Large intestine (tissue), 3 donors: ENCODE data around the gene SLC16A6. TPM values are rescaled to one million over a fixed set of nuclear protein-coding genes. Genes with fewer than 3 reads are reported as not detected.

Experiments
- DNase-seq, 2 donors: peaks; one replicate each; pipeline versions ENCODE4 v3.0.0 to v3.0.0-alpha.2; 2013
- H3K27ac ChIP-seq: one replicate; pipeline ENCODE4 v1.5.1; 2013; ENCODE audit warnings: low read length
- H3K27me3 ChIP-seq: 2 replicates; pipeline ENCODE4 v1.6.1; 2013; ENCODE audit warnings: low read length; ENCODE audit not compliant: control insufficient read depth, insufficient read depth
- H3K36me3 ChIP-seq: 2 replicates; pipeline ENCODE4 v1.6.1; 2013; ENCODE audit warnings: low read length; ENCODE audit not compliant: control insufficient read depth, insufficient read depth
- H3K4me1 ChIP-seq: one replicate; pipeline ENCODE4 v1.6.1; 2013; ENCODE audit warnings: low read length; ENCODE audit not compliant: control insufficient read depth, insufficient read depth
- H3K4me3 ChIP-seq: one replicate; pipeline ENCODE4 v1.5.1; 2013; ENCODE audit warnings: low read length
- H3K9me3 ChIP-seq: one replicate; pipeline ENCODE4 v1.6.1; 2013; ENCODE audit warnings: mild to moderate bottlenecking, low read depth, low read length, moderate library complexity; ENCODE audit not compliant: control insufficient read depth
- WGBS: methylation state at CpG from one replicate; pipeline ENCODE4 v1.1.5; 2013; ENCODE audit warnings: low lambda C conversion rate; ENCODE audit not compliant: insufficient coverage; 5-methylcytosine and 5-hydroxymethylcytosine counted together
- polyA plus RNA-seq: library from polyadenylated mRNA; unstranded; fragments of 120-200 nt; gene quantifications from one replicate; pipeline ENCODE4 v1.2.1, GENCODE V29; 2013

Gene SLC16A6
- polyA plus RNA-seq, 1 donor: 0.27 TPM

DNA sequence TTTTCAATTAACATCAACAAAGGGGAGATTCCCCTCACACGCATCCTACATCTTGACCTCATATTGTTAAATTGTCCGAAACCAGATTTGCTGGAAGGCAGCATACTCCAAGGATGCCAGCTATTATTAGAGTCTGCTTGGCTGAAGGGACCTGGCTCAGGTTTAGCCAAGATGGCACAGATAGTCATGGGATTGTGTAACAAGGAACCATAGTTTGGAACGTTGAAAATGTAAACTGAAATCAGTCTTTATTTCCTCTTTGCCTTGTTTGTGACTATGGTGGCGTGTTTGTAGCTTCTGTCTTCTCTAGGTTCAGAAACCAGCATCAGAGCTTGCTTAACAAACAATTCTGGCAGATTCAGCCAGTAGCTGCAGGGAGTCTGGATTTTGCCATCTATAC, 6.3 kb upstream of the SLC16A6 start:
- no CpG with 5 or more reads among the region's 4 CpGs for WGBS
- Histone ChIP-seq H3K4me1 (no peaks in the 10 kb centered on the region), H3K36me3 (no peaks in the 10 kb centered on the region), H3K27ac (no peak overlapping the region), H3K9me3 (no peaks in the 10 kb centered on the region), H3K27me3 (peaks cover 43% of the 10 kb centered on the region), H3K4me3 (no peak overlapping the region)
- no peak for DNase-seq

DNA sequence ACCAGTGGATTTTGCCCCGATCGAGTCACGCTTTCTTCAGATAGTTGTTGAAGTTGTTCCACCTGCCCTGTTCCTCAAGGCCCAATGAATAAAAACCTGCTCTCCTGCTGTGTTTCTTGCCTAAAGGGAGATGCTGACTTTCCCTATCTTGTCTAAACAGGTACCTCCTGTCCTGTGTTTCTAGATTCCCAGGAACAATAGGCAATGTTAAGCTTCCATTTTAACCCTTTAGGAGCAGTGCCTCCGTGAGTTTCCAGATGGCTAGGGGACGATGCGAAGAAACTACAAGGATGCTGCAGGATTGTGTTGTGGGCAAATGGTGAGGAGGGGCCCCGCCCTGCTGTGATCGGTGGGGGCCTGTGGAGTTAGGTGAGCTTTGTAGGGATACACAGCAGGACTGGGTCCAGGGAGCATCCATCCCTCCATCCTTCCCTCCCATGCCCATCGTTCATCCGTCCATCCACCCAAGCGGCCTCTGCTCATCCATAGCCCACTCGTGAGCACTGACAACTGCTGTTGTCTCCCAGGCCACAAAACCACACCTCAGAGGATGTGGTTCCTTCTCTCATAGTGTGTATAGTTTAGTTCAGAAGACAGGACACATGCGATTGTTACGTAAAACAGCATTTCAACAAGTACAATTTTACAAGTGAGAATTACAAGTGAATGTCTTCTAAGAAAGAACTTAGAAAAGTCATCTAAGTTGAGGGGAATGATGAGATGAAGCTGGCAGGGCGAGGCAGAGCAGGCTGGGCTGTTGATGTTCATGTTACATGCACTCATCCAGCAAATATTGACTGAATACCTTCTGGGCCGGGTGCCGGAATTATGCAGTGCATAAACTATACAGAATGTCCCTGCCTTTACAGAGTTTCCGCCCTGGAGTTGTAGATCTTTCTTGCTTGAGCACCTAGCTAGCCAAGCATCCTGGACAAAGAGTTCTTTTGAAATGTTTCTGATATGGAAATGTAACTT, 5.6 kb upstream of the SLC16A6 start:
- Histone ChIP-seq H3K4me1 (no peaks in the 10 kb centered on the region), H3K27ac (no peak overlapping the region), H3K9me3 (peaks cover 3% of the 10 kb centered on the region), H3K4me3 (no peak overlapping the region), H3K27me3 (peaks cover 48% of the 10 kb centered on the region), H3K36me3 (no peaks in the 10 kb centered on the region)
- no peak for DNase-seq
- WGBS: no CpG with 5 or more reads among the region's 18 CpGs

DNA sequence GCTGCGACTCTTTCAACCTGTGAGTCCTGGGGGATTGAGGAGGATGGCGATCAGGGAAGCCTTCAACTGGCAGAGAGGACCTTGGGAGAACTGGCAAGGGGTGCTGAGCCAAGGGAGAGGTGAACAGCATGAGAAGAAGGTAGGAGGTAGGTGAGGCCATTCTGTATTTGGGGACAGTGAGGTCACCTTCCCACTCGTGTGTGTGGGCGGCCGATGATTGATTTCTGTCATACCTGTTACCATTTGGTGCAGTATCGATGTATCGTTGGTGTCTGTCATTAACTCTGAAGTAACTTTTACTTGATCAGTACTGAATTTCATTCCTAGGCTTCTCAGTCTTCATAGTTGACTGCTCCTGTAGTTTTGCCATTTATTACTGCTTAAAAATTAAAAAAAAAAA, 4.2 kb upstream of the SLC16A6 start:
- Histone ChIP-seq H3K36me3 (no peaks in the 10 kb centered on the region), H3K4me1 (no peaks in the 10 kb centered on the region), H3K27ac (no peak overlapping the region), H3K4me3 (no peak overlapping the region), H3K27me3 (peaks cover 56% of the 10 kb centered on the region), H3K9me3 (peaks cover 3% of the 10 kb centered on the region)
- WGBS: no CpG with 5 or more reads among the region's 7 CpGs
- DNase-seq: no peak

DNA sequence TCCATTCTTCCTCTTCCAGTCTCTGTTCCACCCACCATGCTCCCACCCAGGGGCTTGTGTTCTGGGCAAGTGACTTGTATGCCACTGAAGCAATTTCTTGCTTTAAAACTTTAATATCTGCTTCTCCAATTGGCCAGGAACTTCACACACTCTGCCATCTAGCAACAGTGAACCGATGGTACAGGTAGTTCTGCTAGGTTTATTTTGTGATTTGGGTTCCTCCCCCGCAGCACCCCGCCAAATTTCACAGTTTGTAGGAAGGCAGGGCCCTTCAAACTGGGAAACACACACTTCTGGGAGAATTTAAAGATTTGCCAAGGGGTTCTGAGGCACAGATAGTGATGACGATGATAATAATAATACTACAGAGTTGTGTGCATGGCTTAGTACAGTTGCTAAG, 3.7 kb upstream of the SLC16A6 start:
- no CpG with 5 or more reads among the region's 4 CpGs for WGBS
- Histone ChIP-seq H3K27me3 (peaks cover 58% of the 10 kb centered on the region), H3K27ac (no peak overlapping the region), H3K36me3 (no peaks in the 10 kb centered on the region), H3K9me3 (peaks cover 3% of the 10 kb centered on the region), H3K4me3 (no peak overlapping the region), H3K4me1 (no peaks in the 10 kb centered on the region)
- DNase-seq: no peak

DNA sequence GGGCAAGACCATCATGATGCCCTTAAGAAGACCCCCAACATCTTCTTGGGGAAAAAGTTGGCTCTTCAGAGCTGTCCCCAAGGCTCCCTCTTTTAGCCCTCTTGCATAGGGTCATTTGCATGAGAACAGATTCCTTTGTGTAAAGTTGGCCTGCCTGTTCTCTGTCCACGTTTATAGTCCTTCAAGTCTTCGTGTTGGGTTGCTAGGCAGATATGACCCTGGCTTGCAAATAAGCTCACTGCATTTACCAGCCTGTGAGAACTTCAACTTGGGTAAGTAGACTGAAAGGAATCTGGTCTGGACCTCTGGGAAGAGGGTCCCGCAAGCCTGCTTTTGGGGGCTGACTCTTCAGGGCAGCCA, 3.2 kb upstream of the SLC16A6 start:
- Histone ChIP-seq H3K4me1 (no peaks in the 10 kb centered on the region), H3K36me3 (no peaks in the 10 kb centered on the region), H3K9me3 (peaks cover 3% of the 10 kb centered on the region), H3K4me3 (no peak overlapping the region), H3K27ac (no peak overlapping the region), H3K27me3 (peaks cover 62% of the 10 kb centered on the region)
- no CpG with 5 or more reads among the region's 3 CpGs for WGBS
- no peak for DNase-seq

DNA sequence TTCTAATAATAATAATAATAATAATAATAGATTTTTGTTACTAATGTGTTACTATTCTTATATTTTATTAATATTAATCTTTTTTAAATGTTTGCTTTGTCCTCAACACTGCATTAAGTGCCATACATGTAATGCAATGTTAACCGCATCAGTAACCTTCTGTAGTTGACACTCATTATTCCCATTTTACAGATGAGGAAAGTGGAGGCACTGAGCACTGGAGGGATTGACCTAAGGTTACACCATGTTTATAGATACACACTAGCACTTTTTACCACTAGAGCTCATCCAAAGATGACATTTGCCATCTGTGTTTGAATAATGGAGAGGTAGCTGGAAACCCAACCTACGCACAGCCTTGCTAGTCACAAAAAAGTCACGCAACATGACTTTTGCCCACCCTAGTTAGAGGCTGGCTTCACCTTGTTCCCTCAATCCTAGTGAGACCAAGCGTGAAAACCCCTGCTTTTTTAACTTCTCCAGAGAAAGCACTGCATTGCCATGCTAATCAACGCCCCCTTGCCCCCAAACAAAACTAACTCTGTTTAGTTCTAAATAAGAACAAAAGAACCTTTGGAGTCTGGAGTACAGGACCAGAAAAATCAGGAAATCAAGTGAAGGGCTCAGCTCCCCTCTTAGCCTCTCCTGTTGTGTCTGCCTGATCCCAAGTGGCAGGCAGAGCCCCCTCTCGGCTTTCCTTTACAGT, 2.7 kb upstream of the SLC16A6 start:
- peaks cover 68% of the 10 kb centered on the region for H3K27me3 ChIP-seq

DNA sequence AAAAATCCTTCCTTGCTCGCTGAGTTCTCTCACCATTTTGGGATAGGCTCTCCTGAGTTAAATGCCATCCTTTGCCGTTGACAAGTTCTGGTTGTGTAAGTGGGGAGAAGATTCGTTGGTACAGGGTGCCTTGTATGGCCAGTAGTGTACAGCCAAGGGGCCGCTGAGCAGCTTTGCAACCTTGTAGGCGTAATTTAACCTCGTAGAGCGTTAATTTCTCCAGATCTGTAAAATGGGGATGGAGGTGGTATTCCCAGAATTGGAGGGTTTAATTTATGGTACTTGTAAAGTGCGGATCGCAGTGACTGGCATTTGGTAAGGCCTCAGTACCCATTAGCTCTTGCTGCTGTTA, 1.7 kb upstream of the SLC16A6 start:
- Histone ChIP-seq H3K9me3 (peaks cover 3% of the 10 kb centered on the region), H3K27ac (peak overlapping the region; percentile 26), H3K36me3 (no peaks in the 10 kb centered on the region), H3K4me3 (no peak overlapping the region), H3K27me3 (peaks cover 73% of the 10 kb centered on the region), H3K4me1 (no peaks in the 10 kb centered on the region)
- no peak for DNase-seq
- no CpG with 5 or more reads among the region's 9 CpGs for WGBS

More for the DNA sequence above, 2.7 kb upstream of the SLC16A6 start:
- WGBS: 57% methylated on average over 1 of the region's 6 CpGs
- DNase-seq: no peak
- Histone ChIP-seq H3K9me3 (peaks cover 3% of the 10 kb centered on the region), H3K4me3 (no peak overlapping the region), H3K36me3 (no peaks in the 10 kb centered on the region), H3K4me1 (no peaks in the 10 kb centered on the region), H3K27ac (no peak overlapping the region)

DNA sequence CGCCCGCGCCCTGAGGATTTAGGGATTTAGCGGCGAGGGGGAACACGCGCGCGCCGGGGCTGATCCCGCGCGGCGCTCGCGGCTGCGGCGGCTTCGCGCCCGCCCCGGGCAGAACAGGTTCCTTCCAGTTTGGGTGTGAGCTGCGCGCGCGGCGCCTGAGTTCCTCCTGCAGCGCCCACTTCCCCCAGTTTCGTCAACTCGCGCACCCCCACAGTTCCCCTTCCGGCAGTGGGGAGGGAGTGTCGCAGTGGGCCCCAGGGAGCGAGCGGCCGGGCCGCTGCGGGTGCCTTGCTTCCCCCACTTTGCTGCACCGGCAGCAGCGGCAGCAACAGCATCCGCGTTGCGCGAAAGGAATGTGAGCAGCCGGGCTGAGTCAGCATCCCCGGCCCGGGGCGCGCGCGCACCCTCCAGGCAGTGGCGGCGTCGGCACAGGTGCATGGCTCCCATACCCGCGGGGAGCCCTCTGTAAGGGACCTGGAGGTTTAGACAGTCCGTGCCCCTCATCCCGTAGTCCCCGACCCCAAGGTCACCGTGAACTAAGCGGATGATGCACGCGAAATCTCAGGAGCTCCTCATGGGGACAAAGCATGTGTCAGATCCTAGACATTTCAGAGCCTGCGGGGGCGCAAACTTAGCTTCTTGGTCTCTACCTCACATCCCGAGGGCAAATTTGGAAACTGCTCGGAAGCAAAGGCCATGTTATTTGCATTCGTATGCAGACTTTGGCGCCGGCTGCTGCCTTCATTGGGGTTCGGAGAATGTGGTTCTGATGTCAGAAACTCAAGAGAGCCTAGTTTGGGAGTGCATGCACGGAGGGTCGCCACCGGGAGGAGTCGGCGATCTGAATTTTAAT, 1.1 kb upstream of the SLC16A6 start:
- peak overlapping the region; percentile 32 for H3K4me3 ChIP-seq
- H3K27me3 ChIP-seq: peaks cover 71% of the 10 kb centered on the region
- peaks cover 3% of the 10 kb centered on the region for H3K9me3 ChIP-seq
- no peaks in the 10 kb centered on the region for H3K36me3 ChIP-seq
- DNase-seq: peak; percentile 28 to 72
- no peaks in the 10 kb centered on the region for H3K4me1 ChIP-seq
- WGBS: no CpG with 5 or more reads among the region's 76 CpGs
- H3K27ac ChIP-seq: peak overlapping the region; percentile 26

DNA sequence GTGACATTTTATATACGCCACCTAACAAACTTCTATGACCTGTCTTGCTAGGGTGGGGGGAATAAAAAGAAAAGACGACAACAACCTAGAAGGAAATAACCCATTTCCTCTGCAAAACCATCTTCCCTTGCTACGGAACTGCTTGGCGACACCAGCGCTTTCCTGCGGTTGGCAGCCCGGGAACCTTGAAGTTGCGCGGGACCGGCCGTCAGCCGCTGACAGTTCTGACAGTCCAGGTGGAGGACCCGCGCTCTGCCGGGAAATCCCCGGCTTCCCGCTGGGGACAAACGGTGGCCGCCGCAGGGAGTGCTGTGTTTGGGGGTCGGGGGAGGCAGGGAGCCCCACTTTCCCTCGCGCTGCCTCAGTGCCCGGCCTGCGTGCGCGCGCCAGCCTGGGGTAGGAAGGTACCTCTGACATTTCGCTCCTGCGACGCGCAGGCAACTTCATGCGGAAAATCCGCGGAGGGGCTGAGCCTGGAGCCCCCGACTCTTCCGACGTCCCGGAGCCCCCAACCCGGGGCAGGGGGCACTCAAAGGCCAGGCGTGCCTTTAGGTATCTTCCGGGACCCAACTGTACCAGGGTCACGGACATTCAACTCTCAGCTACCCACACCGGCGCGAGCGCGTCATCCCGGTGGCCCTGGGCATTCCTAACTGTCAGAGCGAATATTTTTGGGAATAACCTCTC, 516 bp downstream of the SLC16A6 start:
- Histone ChIP-seq H3K4me3 (peak overlapping the region; percentile 24), H3K9me3 (peaks cover 3% of the 10 kb centered on the region), H3K27me3 (peaks cover 65% of the 10 kb centered on the region), H3K36me3 (no peaks in the 10 kb centered on the region), H3K27ac (no peak overlapping the region), H3K4me1 (no peaks in the 10 kb centered on the region)
- no CpG with 5 or more reads among the region's 50 CpGs for WGBS
- peak in 1 of 2 donors; percentile 28 for DNase-seq

DNA sequence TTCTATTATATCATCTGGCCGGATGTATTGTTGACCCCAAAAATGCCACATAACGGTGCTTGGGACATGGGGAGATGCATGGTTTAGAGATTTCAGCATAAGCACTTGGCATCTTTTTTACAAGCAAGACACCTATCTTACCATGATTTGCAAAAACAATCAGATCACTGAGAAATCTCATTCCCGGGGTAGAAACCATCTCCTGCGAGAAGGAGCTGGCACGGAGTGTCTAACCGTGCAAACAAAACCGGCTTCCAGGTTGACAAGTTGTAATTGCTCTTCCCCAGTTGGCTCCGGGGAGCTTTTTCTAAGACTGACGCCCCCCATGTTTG, 1.0 kb downstream of the SLC16A6 start:
- Histone ChIP-seq H3K4me3 (no peak overlapping the region), H3K27ac (no peak overlapping the region), H3K9me3 (peaks cover 3% of the 10 kb centered on the region), H3K4me1 (no peaks in the 10 kb centered on the region), H3K36me3 (no peaks in the 10 kb centered on the region), H3K27me3 (peaks cover 63% of the 10 kb centered on the region)
- WGBS: no CpG with 5 or more reads among the region's 9 CpGs
- no peak for DNase-seq
